Cerebellar nuclear complex (tissue), 1 donor: ENCODE measurements around the gene ARHGEF4.

ENCODE experiments used
- DNase-seq, 2 experiments: peaks; one replicate each; lab custom pipeline; 2025; lab: John Stamatoyannopoulos, UW

The ARHGEF4 gene

GRCh38 chr2:130836501-130837174, at the start of gene ARHGEF4:
Gene ARHGEF4 (plus strand): TSS chr2:130836914. CDS start chr2:130836954, 40 bp downstream.
- DNase-seq: no peak

GRCh38 chr2:130787841-130788240, 48.9 kb upstream of the ARHGEF4 start:
- no peak for DNase-seq

DNA sequence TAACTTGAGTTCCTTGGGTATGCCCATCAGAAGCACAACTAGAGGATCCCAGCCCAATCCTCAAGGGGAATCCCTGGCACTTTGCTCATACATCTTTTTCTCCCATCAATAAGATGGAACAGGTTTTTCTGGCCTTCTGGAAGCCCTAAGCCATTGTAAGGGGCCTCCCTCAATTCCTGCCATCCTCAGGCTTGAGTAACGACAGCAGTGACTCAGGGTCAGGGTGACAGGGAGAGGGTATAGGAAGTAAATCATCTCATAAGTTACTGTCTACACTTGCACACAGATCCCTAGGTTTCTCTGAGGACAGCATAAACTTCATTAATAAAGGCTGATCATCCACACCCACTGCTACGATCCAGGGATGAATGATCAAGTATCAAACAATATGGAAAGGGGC, 46.4 kb upstream of the ARHGEF4 start:
- DNase-seq: no peak

- DNase-seq: no peak
Observed at GRCh38 chr2:130790804-130791616, 45.7 kb upstream of the ARHGEF4 start.

GRCh38 chr2:130791617-130791939, 45.1 kb upstream of the ARHGEF4 start:
- DNase-seq: no peak

DNA sequence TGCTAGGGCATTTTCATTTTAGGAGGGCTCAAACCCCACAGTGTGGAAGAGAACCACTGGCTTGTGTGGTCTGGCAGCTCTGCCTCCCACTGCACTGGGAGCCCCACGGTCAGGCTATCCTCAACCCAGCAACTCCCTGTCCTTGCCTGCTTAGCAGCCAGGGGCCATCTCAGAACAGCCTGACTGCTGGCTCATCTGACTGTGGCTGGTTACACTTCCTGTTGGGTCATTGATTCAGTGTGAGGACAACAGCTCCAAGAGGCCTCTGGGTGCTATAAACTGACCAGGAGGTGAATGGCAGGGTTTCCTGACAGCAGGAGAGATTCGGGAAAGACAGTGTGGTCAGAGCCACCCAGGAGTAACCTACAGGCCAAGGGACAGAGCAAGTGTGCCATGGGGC, 41.3 kb upstream of the ARHGEF4 start:
- DNase-seq: no peak

DNA sequence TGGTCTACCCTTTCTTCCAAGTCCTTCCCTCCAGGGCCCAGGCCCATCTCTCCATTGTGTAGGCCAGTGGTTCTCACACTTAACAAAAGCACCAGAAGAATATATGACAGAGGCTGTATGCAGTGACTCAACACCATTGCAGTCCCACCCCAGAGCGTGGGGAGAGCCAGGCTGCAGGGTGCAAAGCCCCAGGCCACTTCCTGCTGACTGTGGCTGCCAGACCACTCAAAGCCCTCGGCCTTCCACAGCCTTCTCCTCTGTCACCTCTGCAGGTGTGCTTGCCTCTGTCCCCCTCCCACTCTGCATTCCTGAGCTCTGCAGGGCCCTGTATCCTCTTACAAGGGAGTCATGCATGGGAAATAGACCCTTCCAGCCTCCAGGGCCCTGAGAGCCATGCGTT, 40.4 kb upstream of the ARHGEF4 start:
- DNase-seq: no peak

GRCh38 chr2:130797493-130798435, 39.0 kb upstream of the ARHGEF4 start:
- peak in 1 of 2 experiments; percentile 36 for DNase-seq

- DNase-seq: no peak
Observed at GRCh38 chr2:130798472-130799218, 38.1 kb upstream of the ARHGEF4 start.

DNA sequence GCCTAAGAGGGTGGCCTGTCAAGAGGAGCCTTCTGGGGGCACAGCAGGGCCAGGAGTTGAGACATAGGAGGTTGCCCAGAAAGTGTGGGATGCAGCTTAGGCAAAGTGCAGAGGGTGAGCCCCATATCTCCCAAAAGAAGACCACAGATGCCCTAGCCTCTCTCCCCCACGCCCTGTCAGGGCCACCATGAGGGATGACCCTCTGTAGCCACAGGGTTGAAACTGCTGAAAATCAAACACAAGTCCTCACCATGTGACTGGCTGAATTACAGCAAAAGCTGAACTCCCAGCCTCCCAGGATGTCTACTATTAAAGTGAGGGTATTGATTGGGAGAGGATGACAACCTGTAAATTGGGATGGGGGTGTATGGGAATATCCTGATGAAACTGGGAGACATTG, 37.4 kb upstream of the ARHGEF4 start:
- DNase-seq: no peak

GRCh38 chr2:130805613-130806012, 31.1 kb upstream of the ARHGEF4 start:
- DNase-seq: no peak

GRCh38 chr2:130806370-130806769, 30.3 kb upstream of the ARHGEF4 start:
- DNase-seq: no peak

DNA sequence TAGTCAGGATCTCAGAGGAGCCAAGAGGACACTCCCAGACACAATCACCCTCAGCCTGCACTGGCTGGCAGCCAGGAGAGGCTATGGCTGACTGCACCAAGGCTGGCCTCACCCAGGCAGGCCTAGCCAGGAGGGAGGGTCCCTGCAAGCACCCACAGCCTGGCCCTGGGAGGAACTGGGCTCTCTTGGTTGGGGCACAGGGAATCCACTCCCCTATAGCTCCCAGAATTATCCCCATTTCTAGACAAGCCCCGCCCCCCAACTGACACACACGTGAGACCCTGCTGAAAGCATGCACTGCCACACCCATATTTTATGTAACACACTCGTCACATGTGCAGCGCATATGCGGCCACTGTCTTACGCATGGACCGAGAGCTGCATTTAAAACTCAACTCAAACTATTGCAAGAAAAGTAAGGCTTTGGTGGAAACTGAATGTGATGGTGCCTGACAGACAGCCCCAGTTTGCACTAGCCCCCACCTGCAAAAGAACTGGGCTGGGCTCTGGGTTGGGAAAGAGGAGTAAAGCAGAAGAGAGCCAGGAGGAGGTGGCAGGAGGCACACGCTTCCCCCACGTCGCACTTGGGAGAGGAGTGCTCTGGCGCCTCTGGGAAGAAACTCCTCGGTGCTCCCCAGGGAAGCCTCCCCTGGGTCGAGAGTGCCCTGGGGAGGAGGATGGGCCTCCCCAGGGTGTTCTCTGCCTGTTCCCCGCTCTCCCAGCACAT, 28.9 kb upstream of the ARHGEF4 start:
- DNase-seq: no peak

- DNase-seq: no peak
Observed at GRCh38 chr2:130808482-130809268, 28.0 kb upstream of the ARHGEF4 start.

DNA sequence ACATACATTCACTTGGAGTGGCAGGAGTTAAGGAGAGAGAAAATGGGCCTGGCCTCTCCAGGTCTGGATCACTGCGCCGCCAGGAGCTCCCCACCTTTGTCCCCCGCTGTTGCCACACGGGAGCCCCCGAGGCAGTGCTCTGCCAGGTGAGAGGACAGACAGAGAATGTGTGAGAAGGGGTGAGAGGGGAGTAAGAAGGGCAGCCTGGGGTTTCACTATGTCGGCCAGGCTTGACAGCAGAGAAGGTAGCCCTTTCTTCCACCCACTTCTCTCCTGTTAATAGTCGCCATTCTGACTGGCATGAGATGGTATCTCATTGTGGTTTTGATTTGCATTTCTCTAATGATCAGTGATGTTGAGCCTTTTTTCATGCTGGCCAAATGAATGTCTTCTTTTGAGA, 26.2 kb upstream of the ARHGEF4 start:
- no peak for DNase-seq

GRCh38 chr2:130813722-130814121, 23.0 kb upstream of the ARHGEF4 start:
- DNase-seq: no peak

- DNase-seq: no peak
Observed at GRCh38 chr2:130814931-130815680, 21.6 kb upstream of the ARHGEF4 start.

GRCh38 chr2:130818809-130819208, 17.9 kb upstream of the ARHGEF4 start:
- no peak for DNase-seq

DNA sequence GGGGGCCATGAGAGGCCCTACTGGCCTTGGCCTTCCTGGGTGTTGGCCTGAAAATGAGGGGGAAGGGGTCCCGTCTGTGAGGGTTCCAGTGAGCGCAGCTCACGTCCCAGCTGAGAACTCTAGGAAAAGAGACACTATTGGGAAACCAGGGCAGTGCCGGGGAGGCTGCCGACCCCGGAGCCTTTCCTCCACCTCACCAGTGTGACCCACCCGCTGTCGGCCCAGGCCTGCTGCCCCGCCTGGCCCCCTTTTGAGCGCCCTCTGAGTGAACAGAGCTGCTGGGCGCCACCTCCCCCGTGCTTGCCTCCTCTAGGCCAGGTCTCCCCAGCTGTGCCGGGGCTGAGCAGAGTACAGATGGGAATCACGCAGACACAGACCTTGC, 17.5 kb upstream of the ARHGEF4 start:
- DNase-seq: no peak
